Measurements from ENCODE around the gene PLLP. TPM values are rescaled to one million over a fixed set of nuclear protein-coding genes. Genes with fewer than 3 reads are reported as not detected.

The PLLP gene
- total RNA-seq, 6 donors from 2014 or later, result 38.8 to 184 (median 114) TPM

- ATAC-seq (ENCODE audit: low FRiP score in 2 of 2), result no peak
Observed at GRCh38 chr16:57315416-57315815, 30.9 kb upstream of the PLLP start.

DNA sequence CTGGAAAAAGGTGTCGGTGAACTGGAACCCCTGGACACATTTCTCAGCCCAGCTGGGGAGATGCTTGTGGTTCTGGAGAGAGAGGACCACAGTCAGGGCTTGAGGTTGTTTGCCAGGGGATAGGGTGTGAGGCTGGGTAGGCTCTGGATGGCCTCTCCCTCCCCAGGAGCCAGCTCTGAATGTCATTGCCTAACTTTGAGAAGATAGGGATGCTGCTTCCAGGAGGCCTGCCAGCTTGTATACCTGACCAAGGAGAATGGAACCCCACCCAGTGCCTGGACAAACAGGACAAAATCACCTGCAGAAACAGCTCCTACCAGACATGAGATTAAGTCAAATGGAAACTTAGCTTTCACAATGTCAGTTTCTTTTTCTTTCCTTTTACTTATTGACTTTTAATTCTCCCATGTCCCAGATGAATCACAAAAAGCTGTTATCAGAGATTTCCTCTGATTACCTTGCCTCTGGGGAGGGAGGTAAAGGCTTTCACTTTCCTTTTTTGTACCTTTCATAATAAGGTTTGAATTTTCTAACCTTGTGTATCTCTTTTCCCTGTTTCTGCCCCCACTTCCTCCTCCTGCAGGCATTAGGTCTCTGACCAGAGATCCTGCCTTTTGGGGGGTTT is 29.8 kb upstream of the PLLP start:
- TF ChIP-seq CTCF (IDR thresholded peaks at IDR 0.05), result no peak
- TF ChIP-seq POLR2AphosphoS5 (IDR thresholded peaks at IDR 0.05), result no peak
- TF ChIP-seq POLR2A (IDR thresholded peaks at IDR 0.05), result no peak
- no peak for TF ChIP-seq EP300 (IDR thresholded peaks at IDR 0.05)
- 87 to 96% methylated on average over 1 of the region's 1 CpG for WGBS, 2 donors
- no peak for DNase-seq

More at GRCh38 chr16:57315416-57315815, 30.9 kb upstream of the PLLP start:
- WGBS, 2 donors, result 45 to 49% methylated on average over 7 of the region's 7 CpGs
- Histone ChIP-seq H3K27ac (peak overlapping the region in 2 of 4 donors; percentile 63 to 72), H3K9me3 (no peaks in the 10 kb centered on the region), H3K36me3 (no peaks in the 10 kb centered on the region), H3K27me3 (no peaks in the 10 kb centered on the region), H3K4me1 (peaks cover 12 to 35% (median 18%) of the 10 kb centered on the region in 4 donors), H3K4me3 (no peak overlapping the region)
- TF ChIP-seq POLR2A (IDR thresholded peaks at IDR 0.05), result no peak
- no peak for TF ChIP-seq POLR2AphosphoS5 (IDR thresholded peaks at IDR 0.05)
- TF ChIP-seq CTCF (IDR thresholded peaks at IDR 0.05), result no peak
- no peak for TF ChIP-seq EP300 (IDR thresholded peaks at IDR 0.05)
- DNase-seq, result no peak

GRCh38 chr16:57313509-57313908 is 29.0 kb upstream of the PLLP start:
- ATAC-seq (ENCODE audit: low FRiP score in 2 of 2), result no peak
- 92 to 94% methylated on average over 2 of the region's 2 CpGs for WGBS, 2 donors
- Histone ChIP-seq H3K4me3 (no peak overlapping the region), H3K9me3 (no peaks in the 10 kb centered on the region), H3K4me1 (peaks cover 12 to 35% (median 18%) of the 10 kb centered on the region in 4 donors), H3K27ac (no peak overlapping the region), H3K27me3 (no peaks in the 10 kb centered on the region), H3K36me3 (no peaks in the 10 kb centered on the region)
- DNase-seq, result no peak
- TF ChIP-seq CTCF (IDR thresholded peaks at IDR 0.05), result no peak
- TF ChIP-seq POLR2AphosphoS5 (IDR thresholded peaks at IDR 0.05), result no peak
- TF ChIP-seq EP300 (IDR thresholded peaks at IDR 0.05), result no peak
- TF ChIP-seq POLR2A (IDR thresholded peaks at IDR 0.05), result no peak

More for the DNA sequence above, 29.8 kb upstream of the PLLP start:
- no peak for ATAC-seq (ENCODE audit: low FRiP score in 2 of 2)
- no peaks in the 10 kb centered on the region for H3K9me3 ChIP-seq
- no peak overlapping the region for H3K4me3 ChIP-seq
- H3K27ac ChIP-seq, result peak overlapping the region in 1 of 4 donors; percentile 63
- peaks cover 12 to 35% (median 18%) of the 10 kb centered on the region in 4 donors for H3K4me1 ChIP-seq
- no peaks in the 10 kb centered on the region for H3K36me3 ChIP-seq
- H3K27me3 ChIP-seq, result no peaks in the 10 kb centered on the region

- H3K36me3 ChIP-seq, result no peaks in the 10 kb centered on the region
- WGBS, 2 donors, result 60 to 65% methylated on average over 4 of the region's 4 CpGs
- ATAC-seq (ENCODE audit: low FRiP score in 2 of 2) (no peak), DNase-seq (no peak)
- TF ChIP-seq CTCF (IDR thresholded peaks at IDR 0.05) (no peak), POLR2AphosphoS5 (IDR thresholded peaks at IDR 0.05) (no peak), EP300 (IDR thresholded peaks at IDR 0.05) (no peak), POLR2A (IDR thresholded peaks at IDR 0.05) (no peak)
- H3K4me3 ChIP-seq, result no peak overlapping the region
- H3K27ac ChIP-seq, result no peak overlapping the region
- H3K27me3 ChIP-seq, result no peaks in the 10 kb centered on the region
- peaks cover 6 to 15% (median 9%) of the 10 kb centered on the region in 4 donors for H3K4me1 ChIP-seq
- no peaks in the 10 kb centered on the region for H3K9me3 ChIP-seq
Observed at GRCh38 chr16:57310801-57311200, 26.3 kb upstream of the PLLP start.

DNA sequence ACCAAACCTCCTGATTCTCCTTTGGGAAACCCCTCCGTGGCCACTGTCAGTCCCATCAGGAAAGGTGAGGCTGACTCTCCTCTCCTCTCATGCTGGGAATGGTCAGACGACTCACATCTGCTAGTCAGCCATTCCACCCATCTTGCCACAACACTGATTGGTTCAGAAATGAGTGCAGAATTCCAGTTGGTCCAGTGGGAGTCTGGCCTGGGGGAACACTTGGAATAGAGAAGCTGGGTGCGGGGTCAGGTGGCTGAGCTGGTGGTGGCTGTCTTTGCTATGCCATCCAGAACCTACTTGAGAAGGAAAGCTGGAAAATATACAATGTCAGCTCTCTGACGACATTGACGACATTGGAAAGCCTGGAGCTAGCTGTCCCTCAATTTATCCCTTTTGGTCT is 23.6 kb upstream of the PLLP start:
- WGBS, 2 donors, result 68 to 70% methylated on average over 5 of the region's 5 CpGs

More for the DNA sequence above, 23.6 kb upstream of the PLLP start:
- ATAC-seq (ENCODE audit: low FRiP score in 2 of 2) (no peak), DNase-seq (no peak)
- no peaks in the 10 kb centered on the region for H3K36me3 ChIP-seq
- H3K27me3 ChIP-seq, result no peaks in the 10 kb centered on the region
- no peak for TF ChIP-seq POLR2A (IDR thresholded peaks at IDR 0.05)
- TF ChIP-seq CTCF (IDR thresholded peaks at IDR 0.05), result no peak
- TF ChIP-seq POLR2AphosphoS5 (IDR thresholded peaks at IDR 0.05), result no peak
- TF ChIP-seq EP300 (IDR thresholded peaks at IDR 0.05), result no peak
- H3K4me3 ChIP-seq, result no peak overlapping the region
- H3K9me3 ChIP-seq, result no peaks in the 10 kb centered on the region
- H3K4me1 ChIP-seq, result peaks cover 16 to 23% (median 22%) of the 10 kb centered on the region in 4 donors
- H3K27ac ChIP-seq, result no peak overlapping the region

Data from upper lobe of left lung (tissue), 6 donors.